ENCODE results near the gene SWAP70.

DNA sequence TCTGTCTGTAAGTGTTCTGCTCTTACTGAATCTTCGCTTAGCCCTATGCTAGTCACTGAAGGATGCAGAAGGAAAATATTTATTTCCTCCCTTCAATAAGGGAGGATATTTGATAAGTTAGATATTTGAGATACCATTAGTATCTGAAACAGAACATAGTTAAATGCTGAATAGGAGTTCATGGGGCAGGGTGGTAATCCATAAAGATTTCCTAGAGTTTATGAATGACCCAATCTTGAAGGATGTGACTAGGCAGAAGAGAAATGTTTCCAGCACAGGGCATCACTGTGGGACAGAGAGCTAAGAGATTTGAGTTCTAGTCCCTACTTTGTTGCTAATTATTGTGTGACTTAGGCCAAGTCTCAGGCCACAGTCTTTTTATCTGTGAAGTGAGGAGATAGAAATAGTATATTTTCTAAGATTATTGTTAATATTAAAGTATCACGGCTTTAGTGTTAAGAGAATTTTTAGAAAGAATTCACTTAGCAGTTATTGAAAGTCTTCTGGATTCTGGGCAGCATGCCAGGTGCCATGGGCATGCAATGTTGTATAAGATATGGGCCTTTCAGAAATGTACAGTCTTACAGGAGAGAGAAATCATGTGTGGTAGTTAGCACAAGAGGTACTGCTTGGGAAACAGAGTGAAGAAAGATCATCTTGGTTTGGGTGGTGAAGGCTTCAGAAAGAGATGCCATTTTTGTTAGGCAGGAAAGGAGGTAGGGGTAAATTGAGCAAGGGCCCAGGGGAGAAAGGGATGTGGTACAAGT is 24.0 kb downstream of the SWAP70 start:
- TF ChIP-seq, protein P1, sequence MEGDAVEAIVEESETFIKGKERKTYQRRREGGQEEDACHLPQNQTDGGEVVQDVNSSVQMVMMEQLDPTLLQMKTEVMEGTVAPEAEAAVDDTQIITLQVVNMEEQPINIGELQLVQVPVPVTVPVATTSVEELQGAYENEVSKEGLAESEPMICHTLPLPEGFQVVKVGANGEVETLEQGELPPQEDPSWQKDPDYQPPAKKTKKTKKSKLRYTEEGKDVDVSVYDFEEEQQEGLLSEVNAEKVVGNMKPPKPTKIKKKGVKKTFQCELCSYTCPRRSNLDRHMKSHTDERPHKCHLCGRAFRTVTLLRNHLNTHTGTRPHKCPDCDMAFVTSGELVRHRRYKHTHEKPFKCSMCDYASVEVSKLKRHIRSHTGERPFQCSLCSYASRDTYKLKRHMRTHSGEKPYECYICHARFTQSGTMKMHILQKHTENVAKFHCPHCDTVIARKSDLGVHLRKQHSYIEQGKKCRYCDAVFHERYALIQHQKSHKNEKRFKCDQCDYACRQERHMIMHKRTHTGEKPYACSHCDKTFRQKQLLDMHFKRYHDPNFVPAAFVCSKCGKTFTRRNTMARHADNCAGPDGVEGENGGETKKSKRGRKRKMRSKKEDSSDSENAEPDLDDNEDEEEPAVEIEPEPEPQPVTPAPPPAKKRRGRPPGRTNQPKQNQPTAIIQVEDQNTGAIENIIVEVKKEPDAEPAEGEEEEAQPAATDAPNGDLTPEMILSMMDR (conservative IDR thresholded peaks at IDR 0.05; ENCODE audit: low read length) = no peak
- TF ChIP-seq EZH2phosphoT487 (IDR thresholded peaks at IDR 0.05; ENCODE audit: borderline replicate concordance) = no peak
